ENCODE measurements around the gene TMA7B.

Gene TMA7B

DNA sequence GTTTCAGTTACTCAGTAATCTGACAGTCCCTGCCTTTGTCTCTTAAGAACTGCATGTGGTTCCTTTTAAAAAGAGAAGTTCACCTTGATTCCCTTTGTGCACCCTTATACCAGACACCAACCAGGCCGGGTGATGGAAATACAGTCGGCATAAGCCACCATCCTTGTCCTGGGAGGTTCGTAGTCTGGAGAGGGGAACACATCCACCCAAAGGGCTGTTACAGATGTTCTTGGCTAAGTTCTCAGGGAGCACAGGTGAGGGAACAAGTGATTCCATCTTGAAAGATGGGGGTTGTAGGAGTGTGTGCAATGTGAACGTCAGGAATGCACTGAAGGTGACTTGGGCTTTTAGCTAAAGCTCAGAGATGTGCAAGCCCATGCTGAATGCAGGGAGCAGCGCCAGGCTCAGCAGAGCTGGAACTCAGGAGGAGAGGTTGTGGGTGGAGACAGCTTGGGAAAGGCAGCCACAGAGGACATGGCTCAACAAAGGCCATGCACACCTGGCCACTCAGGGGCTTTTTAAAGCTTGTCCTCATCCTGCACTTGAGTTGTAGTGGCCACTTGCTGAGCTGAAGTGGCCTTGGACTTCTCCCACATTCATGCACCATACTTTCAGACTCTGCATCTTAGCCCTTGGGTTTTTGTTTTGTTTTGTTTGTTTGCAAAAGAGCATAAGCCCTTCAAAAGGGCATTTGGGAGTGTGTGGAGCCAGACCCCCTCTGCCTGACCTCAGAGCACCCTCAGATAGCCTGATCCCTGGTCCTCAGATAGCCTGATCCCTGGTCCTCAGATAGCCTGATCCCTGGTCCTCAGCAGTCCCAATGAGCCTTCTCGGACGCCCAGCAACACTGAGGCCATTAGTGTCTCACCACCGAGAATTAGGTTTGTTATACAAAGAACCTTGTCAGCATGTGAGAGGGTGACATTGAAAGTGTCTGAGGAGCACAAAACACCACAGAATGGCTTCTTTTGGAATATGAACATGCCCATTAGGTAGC is 12.7 kb upstream of the TMA7B start:
- TF ChIP-seq, protein P1, sequence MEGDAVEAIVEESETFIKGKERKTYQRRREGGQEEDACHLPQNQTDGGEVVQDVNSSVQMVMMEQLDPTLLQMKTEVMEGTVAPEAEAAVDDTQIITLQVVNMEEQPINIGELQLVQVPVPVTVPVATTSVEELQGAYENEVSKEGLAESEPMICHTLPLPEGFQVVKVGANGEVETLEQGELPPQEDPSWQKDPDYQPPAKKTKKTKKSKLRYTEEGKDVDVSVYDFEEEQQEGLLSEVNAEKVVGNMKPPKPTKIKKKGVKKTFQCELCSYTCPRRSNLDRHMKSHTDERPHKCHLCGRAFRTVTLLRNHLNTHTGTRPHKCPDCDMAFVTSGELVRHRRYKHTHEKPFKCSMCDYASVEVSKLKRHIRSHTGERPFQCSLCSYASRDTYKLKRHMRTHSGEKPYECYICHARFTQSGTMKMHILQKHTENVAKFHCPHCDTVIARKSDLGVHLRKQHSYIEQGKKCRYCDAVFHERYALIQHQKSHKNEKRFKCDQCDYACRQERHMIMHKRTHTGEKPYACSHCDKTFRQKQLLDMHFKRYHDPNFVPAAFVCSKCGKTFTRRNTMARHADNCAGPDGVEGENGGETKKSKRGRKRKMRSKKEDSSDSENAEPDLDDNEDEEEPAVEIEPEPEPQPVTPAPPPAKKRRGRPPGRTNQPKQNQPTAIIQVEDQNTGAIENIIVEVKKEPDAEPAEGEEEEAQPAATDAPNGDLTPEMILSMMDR (IDR thresholded peaks at IDR 0.05) = no peak

DNA sequence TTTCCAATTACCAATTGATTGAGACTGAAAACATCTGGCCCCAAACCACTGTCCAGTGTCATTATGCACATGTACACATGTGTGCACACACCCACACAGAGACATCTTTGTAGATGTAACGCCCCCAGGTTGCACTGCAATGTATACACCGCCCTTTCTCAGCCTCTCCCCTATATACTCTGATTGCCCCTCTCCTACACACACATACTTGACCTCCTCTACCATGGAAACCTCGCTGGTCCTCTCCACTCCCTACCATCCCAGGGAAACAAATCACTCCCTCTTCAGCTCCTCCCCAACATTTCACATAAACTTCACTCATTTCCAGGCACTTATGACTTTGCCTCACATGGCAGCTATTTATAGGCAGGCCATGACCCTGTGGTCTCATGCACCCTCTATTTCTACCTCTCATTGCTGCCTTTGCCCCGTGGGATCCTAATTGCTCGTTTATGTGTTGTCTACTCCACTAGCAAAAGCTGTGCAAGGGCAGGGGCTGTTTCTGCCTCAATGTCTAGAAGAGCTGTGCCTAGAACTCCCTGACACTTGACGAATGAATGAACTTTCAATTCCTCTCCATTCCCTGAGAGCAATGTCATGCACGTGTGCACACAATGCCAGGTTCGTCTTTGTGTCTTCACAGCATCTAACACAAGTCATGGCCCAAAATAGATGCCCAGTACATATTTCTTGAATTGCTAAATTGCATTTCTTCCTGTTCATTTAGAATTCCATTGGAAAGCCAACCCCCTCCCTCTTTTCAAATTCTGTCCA is 10.0 kb upstream of the TMA7B start:
- TF ChIP-seq, protein P1 (IDR thresholded peaks at IDR 0.05) = no peak

DNA sequence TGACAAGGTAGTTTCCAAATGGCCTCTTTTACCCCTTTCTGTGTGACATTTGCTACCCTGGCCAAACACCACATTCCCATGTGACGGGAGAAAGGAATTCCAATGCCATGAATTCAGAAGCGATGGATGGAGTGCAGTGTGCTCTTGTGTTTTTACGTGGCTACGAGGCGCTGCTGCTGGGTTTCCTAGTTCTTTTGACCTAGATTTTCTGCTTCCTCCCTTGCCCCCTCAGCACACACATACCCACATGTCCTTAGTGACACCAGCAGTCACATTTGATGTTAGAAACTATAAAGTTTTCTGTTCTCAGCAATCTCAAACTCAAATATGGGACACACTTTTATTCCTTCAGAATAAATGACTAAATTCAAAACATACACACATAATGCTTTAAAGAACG is 7.8 kb upstream of the TMA7B start:
- TF ChIP-seq, protein P1 (IDR thresholded peaks at IDR 0.05) = no peak

DNA sequence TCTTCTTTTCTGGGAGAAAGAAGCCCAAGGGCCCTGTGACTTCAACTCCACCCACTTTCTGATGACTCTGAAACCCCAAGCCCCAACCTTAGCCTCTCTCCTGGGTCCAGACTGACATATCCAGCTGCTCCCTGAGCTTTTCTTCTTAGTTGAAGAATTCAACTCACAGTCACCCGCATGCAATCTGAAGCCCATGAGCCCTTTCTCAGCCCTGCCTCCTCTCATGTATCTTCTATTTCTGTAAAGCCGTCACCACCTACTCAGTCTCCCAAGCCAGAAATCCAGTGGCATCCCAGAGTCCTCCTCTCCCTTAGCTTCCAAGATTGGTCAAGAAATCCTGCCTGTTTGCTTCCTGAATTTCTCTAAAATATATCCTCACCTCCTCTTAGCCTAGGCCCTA is 7.1 kb upstream of the TMA7B start:
- TF ChIP-seq, protein P1 (IDR thresholded peaks at IDR 0.05) = no peak

DNA sequence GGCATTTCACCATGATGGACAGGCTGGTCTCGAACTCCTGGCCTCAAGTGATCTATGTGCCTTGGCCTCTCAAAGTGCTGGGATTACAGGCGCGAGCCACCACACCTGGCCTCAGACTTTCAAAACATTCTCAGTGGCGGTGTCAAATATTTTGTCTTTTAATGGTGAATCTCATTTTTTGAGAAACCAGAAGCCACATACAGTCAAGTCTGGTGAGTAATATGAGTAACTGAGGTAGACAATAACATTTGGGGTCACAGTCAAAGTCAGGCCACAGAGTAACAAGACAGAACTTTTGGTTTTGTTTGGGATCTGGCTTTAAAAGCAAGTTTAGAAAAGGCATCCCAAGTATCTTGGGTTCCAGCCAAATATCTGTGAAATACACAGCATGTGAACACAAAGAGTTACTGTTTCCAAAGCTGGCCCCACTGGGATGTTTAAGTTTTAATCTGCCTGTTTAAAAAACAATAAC is 5.6 kb upstream of the TMA7B start:
- TF ChIP-seq, protein P1 (IDR thresholded peaks at IDR 0.05) = no peak

DNA sequence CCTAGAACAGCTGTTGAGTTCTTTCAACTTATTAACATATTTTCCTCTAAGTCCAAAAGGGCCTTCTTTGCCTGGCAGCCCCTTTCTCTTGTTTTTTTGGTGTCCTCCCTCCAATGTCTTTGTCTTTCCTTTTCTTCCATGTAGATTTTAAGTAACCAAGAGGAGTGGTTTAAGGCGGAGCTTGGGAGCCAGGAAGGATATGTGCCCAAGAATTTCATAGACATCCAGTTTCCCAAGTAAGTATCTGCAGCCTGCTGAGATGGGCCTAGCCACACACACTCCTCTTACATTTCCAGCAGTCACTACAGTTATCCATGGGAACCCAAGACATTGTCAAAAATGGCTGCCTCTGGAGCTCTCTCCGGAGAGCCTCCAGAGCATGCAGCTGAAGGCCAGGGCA is 4.5 kb upstream of the TMA7B start:
- TF ChIP-seq, protein P1 (IDR thresholded peaks at IDR 0.05) = no peak

DNA sequence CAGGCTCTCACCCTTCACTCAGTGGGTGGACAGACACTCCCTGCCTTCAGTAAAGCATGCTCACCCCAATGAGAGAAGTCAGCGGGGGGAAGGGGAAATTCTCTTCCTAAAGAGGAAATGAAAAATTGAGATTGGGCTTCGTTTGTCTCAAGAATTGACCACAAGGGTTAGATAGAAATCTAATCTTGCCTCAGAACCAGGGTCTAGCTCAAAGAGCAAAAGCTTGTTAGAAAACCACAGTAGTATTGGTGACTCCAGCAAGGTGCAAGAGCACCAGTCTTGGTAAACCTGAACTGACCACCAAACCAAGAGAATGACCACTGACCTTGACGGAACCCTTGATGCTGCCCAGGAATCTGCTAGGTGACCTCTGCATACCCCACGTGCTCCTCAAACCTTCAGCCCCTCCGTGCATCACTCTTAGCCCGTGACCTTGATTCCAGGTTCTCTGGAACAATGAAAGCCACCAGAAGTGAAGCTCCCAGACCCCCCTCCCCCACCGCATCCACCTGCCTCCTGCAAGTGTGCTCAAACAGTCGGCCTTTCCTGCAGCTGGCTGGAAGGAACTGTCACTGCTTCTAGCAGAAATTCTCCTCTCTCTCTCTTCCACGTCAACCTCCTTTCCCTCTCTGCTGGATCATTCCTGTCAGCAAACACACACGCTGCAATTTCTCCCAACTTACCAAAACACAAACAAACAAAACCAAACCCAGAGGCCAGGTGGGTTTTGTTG is 3.1 kb upstream of the TMA7B start:
- TF ChIP-seq, protein P1 (IDR thresholded peaks at IDR 0.05) = no peak
